Smooth muscle cell (in vitro differentiated cells): ENCODE measurements around the gene ACSL4. TPM values are rescaled to one million over a fixed set of nuclear protein-coding genes. Genes with fewer than 3 reads are reported as not detected.

Experiments used
- DNase-seq: peaks from one replicate; lab custom pipeline; 2025; ENCODE audit not compliant: unreplicated experiment; lab: John Stamatoyannopoulos, UW
- H2AFZ ChIP-seq: fragments of 200-600 bp; sonication (generic); 2 replicates; pipeline ENCODE4 v1.6.0; 2016; ENCODE audit warnings: antibody characterized with exemption, low read depth, mild to moderate bottlenecking
- H3F3A ChIP-seq: fragments of 200-600 bp; sonication (generic); 2 replicates; pipeline ENCODE4 v1.6.0; 2017; ENCODE audit warnings: antibody characterized with exemption, low read depth
- H3K27ac ChIP-seq: fragments of 200-600 bp; sonication (generic); 2 replicates; pipeline ENCODE4 v1.5.1; 2016; ENCODE audit warnings: low read depth, mild to moderate bottlenecking
- H3K27me3 ChIP-seq: fragments of 200-600 bp; sonication (generic); 2 replicates; pipeline ENCODE4 v1.6.1; 2016; ENCODE audit warnings: low read depth, mild to moderate bottlenecking
- H3K36me3 ChIP-seq: fragments of 200-600 bp; sonication (generic); 2 replicates; pipeline ENCODE4 v1.5.1; 2016; ENCODE audit warnings: low read depth
- H3K4me1 ChIP-seq: fragments of 200-600 bp; sonication (generic); 2 replicates; pipeline ENCODE4 v1.5.1; 2016; ENCODE audit warnings: low read depth
- H3K4me2 ChIP-seq: fragments of 200-600 bp; sonication (generic); 2 replicates; pipeline ENCODE4 v1.6.0; 2016; ENCODE audit warnings: mild to moderate bottlenecking
- H3K4me3 ChIP-seq: fragments of 200-600 bp; sonication (generic); 2 replicates; pipeline ENCODE4 v1.5.1; 2016; ENCODE audit warnings: mild to moderate bottlenecking
- H3K79me2 ChIP-seq: fragments of 200-600 bp; sonication (generic); 2 replicates; pipeline ENCODE4 v1.6.0; 2016; ENCODE audit warnings: low read depth, mild to moderate bottlenecking
- H3K9ac ChIP-seq: fragments of 200-600 bp; sonication (generic); 2 replicates; pipeline ENCODE4 v1.6.0; 2016; ENCODE audit warnings: low read depth
- H3K9me3 ChIP-seq: fragments of 200-600 bp; sonication (generic); replicated peaks from 2 replicates; pipeline ENCODE4 v1.5.1; 2016; ENCODE audit warnings: low read depth
- H4K20me1 ChIP-seq: fragments of 200-600 bp; sonication (generic); 2 replicates; pipeline ENCODE4 v1.6.0; 2016; ENCODE audit warnings: low read depth
- CTCF ChIP-seq: fragments of 200-600 bp; sonication (generic); IDR thresholded peaks from 2 replicates; pipeline ENCODE4 v1.5.1; 2017; ENCODE audit warnings: borderline replicate concordance, mild to moderate bottlenecking, antibody characterized with exemption; ENCODE audit not compliant: insufficient read depth, poor library complexity, severe bottlenecking
- WGBS: methylation state at CpG from one replicate; pipeline ENCODE4 v1.1.7; 2016; ENCODE audit warnings: low lambda C conversion rate; 5-methylcytosine and 5-hydroxymethylcytosine counted together
- polyA plus RNA-seq: library from polyadenylated mRNA; unstranded; fragments of >200 nt; fragmentation: Nextera tagmentation; extraction: Ambion mirVana; gene quantifications from 2 replicates; pipeline ENCODE4 v1.2.1, GENCODE V29; 2016
- total RNA-seq: library from RNA; depleted of rRNA; stranded (reverse); fragments of >200 nt; gene quantifications from 2 replicates; pipeline ENCODE4 v1.2.3, GENCODE V29; 2014

The ACSL4 gene
- total and polyA plus RNA-seq, 2 experiments from 2014 or later = 15.4 to 79.0 TPM

DNA sequence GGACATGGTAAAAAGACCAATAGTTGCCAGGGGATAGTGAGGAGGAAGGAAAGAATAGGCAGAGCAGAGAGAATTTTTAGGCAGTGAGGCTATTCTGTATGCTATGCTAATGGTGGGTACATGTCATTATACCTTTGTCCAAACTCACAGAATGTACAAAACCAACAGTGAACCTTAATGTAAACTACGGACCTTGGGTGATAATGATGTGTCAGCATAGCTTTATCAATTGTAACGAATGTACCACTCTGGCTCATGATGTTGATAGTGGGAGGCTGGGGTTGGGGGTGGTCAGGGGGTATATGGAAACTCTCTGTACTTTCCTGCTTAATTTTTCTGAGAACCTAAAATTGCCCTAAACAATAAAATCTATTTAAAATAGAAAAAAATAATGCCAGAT lies 37.7 kb upstream of the ACSL4 start:
- Histone ChIP-seq H3K27me3 (no peaks in the 10 kb centered on the region), H3K9me3 (no peaks in the 10 kb centered on the region)

GRCh38 chrX:109760922-109761250 lies 27.8 kb upstream of the ACSL4 start:
- Histone ChIP-seq H3K4me1 (no peaks in the 10 kb centered on the region), H3K27ac (no peak overlapping the region), H3K36me3 (no peaks in the 10 kb centered on the region), H3K9me3 (no peaks in the 10 kb centered on the region), H4K20me1 (no peaks in the 10 kb centered on the region), H3F3A (no peaks in the 10 kb centered on the region), H3K27me3 (no peaks in the 10 kb centered on the region), H3K79me2 (no peaks in the 10 kb centered on the region), H3K4me2 (no peak overlapping the region), H3K9ac (no peak overlapping the region), H2AFZ (peak overlapping the region; percentile 21), H3K4me3 (no peak overlapping the region)
- 49% methylated on average over 2 of the region's 2 CpGs for WGBS
- no peak for TF ChIP-seq CTCF
- no peak for DNase-seq

More for the DNA sequence above, 37.7 kb upstream of the ACSL4 start:
- no peak overlapping the region for H3K4me2 ChIP-seq
- H3K4me3 ChIP-seq = no peak overlapping the region
- H3K36me3 ChIP-seq = no peaks in the 10 kb centered on the region
- no peak overlapping the region for H2AFZ ChIP-seq
- H3K27ac ChIP-seq = no peak overlapping the region
- no peaks in the 10 kb centered on the region for H3F3A ChIP-seq
- H3K4me1 ChIP-seq = no peaks in the 10 kb centered on the region
- 57% methylated on average over 2 of the region's 2 CpGs for WGBS
- no peak for DNase-seq
- H3K79me2 ChIP-seq = no peaks in the 10 kb centered on the region
- H4K20me1 ChIP-seq = no peaks in the 10 kb centered on the region
- H3K9ac ChIP-seq = no peak overlapping the region
- TF ChIP-seq CTCF = no peak

DNA sequence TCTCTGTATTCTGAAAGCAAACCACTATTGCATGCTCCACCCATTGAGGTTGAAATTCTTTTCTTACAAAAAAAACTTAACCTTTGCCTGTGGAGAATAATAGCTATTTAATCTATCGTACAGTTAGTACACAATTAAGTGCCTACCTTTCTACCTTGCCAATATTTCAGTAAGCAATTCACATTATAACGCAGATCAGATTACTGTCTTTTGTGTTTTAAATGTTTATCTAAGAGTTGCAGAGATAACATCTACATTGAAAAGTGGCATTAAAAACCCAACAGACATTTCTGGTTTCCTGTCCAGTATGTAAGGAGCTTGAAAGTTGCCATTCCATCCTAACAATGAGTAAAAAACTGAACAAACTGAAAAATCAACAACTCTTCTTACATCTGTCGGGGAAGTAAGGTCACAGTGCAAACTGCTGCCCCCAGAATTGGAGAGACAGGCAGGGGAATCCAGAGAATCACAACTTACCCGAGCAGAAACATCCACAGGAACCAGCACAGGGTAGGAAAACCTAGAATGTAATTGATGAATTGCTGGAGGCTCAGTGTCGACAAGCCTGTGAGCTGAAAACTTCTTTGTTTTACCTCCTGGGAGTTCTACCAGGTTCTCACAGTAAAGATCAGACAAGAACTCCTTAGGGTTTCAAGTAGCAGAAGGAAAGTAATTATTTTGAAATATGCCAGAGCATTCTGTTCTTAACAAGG lies 27.3 kb upstream of the ACSL4 start:
- Histone ChIP-seq H3K27me3 (no peaks in the 10 kb centered on the region), H3K4me2 (no peak overlapping the region), H3K9ac (no peak overlapping the region), H3K79me2 (no peaks in the 10 kb centered on the region), H4K20me1 (no peaks in the 10 kb centered on the region), H3F3A (no peaks in the 10 kb centered on the region), H3K27ac (no peak overlapping the region), H3K36me3 (no peaks in the 10 kb centered on the region), H3K9me3 (no peaks in the 10 kb centered on the region), H3K4me3 (no peak overlapping the region), H3K4me1 (no peaks in the 10 kb centered on the region), H2AFZ (peak overlapping the region; percentile 21)
- no peak for DNase-seq
- WGBS = 57% methylated on average over 5 of the region's 5 CpGs
- no peak for TF ChIP-seq CTCF

GRCh38 chrX:109753256-109753655 lies 20.2 kb upstream of the ACSL4 start:
- 88% methylated on average over 4 of the region's 4 CpGs for WGBS
- no peak overlapping the region for H3K4me3 ChIP-seq
- H3K4me2 ChIP-seq = no peak overlapping the region
- H3K27ac ChIP-seq = no peak overlapping the region
- H3K79me2 ChIP-seq = no peaks in the 10 kb centered on the region
- no peak for DNase-seq
- H2AFZ ChIP-seq = no peak overlapping the region
- H4K20me1 ChIP-seq = no peaks in the 10 kb centered on the region
- H3K36me3 ChIP-seq = no peaks in the 10 kb centered on the region
- no peaks in the 10 kb centered on the region for H3K27me3 ChIP-seq
- no peak overlapping the region for H3K9ac ChIP-seq
- no peaks in the 10 kb centered on the region for H3K9me3 ChIP-seq
- no peaks in the 10 kb centered on the region for H3K4me1 ChIP-seq
- H3F3A ChIP-seq = no peaks in the 10 kb centered on the region
- no peak for TF ChIP-seq CTCF
